HG03378 (cell line): ENCODE measurements around the gene STH.

Experiments used
- ATAC-seq: cut with Tn5 transposase; IDR thresholded peaks from one replicate; pipeline ENCODE4 v1.9.1; 2021; ENCODE audit warnings: mild to moderate bottlenecking, moderate library complexity; ENCODE audit not compliant: unreplicated experiment

The STH gene

GRCh38 chr17:45983614-45984310 is 15.3 kb upstream of the STH start:
- ATAC-seq, result no peak

GRCh38 chr17:45984368-45984767 is 14.7 kb upstream of the STH start:
- no peak for ATAC-seq

GRCh38 chr17:45985447-45985846 is 13.6 kb upstream of the STH start:
- no peak for ATAC-seq

- ATAC-seq, result no peak
Observed at GRCh38 chr17:45986056-45986455, 13.0 kb upstream of the STH start.

GRCh38 chr17:45987706-45988105 is 11.3 kb upstream of the STH start:
- ATAC-seq, result no peak

GRCh38 chr17:45989759-45990158 is 9.3 kb upstream of the STH start:
- ATAC-seq, result no peak

- no peak for ATAC-seq
Observed at GRCh38 chr17:45990886-45991285, 8.2 kb upstream of the STH start.

- ATAC-seq, result no peak
Observed at GRCh38 chr17:45991341-45991740, 7.7 kb upstream of the STH start.

- no peak for ATAC-seq
Observed at GRCh38 chr17:45992175-45992574, 6.9 kb upstream of the STH start.

GRCh38 chr17:45992904-45993303 is 6.1 kb upstream of the STH start:
- ATAC-seq, result no peak

GRCh38 chr17:45993962-45994627 is 5.0 kb upstream of the STH start:
- ATAC-seq, result no peak

- ATAC-seq, result no peak
Observed at GRCh38 chr17:45994987-45995386, 4.1 kb upstream of the STH start.

GRCh38 chr17:45995627-45996270 is 3.3 kb upstream of the STH start:
- ATAC-seq, result no peak

GRCh38 chr17:45996282-45996937 is 2.6 kb upstream of the STH start:
- no peak for ATAC-seq

GRCh38 chr17:45997166-45997565 is 1.9 kb upstream of the STH start:
- no peak for ATAC-seq

- ATAC-seq, result no peak
Observed at GRCh38 chr17:45997624-45998023, 1.4 kb upstream of the STH start.

GRCh38 chr17:45999900-46000290 is 845 bp downstream of the STH start:
- ATAC-seq, result no peak

- ATAC-seq, result no peak
Observed at GRCh38 chr17:46000292-46000691, 1.2 kb downstream of the STH start.

GRCh38 chr17:46000757-46001156 is 1.7 kb downstream of the STH start:
- ATAC-seq, result no peak

GRCh38 chr17:46001390-46002310 is 2.6 kb downstream of the STH start:
- no peak for ATAC-seq
